ENCODE results near the gene LDAH.

Gene LDAH

DNA sequence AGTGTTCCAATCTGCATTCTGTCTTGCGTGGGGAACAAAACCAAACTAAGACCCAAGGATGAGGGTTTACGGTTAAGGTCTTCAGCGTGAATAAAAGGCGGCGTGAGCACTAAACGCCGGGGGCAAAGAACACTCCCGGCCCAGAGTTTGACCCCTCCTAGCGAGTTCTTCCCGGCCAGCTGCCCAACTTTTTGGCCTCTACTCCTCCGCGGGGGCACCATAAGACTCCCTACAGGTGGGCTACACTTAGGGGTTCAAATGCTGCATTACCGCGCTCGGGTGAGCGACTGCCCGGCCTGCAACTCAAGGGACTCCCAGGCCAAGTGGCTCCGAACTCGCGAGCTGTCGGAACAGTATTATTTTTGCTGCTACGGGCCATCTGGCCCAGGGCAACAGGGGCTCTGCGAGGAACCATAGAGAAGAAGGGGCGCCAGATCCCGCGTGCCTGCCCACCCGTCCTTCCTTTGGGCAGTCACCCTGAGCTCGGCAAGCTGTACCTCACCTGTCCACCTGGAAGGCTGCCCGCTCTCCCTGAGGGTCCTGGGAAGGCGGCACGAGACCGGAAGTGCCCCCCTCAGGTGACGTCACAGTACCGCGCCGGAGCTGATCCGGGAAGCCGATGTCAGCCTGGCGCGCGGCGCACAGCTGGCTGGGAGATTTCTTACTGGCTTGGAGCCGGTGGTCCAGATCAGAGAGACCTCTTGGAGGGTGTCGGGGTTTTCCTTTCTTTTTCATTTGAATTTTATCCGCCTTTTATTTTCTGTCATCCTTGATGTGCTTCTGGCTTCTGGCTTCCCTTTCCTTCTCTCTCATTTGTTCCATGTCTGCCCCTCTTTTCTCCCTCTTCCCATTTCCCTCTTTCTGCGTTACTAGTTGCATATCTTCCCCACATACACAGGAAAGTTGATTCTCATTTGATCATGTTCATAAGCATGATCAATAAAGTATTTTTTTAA, at the start of gene LDAH:
Gene LDAH (minus strand): TSS at position 567 of the 956 bp plus-strand sequence. CDS start 21,638 bp downstream, outside the sequence.
- TF ChIP-seq, protein P1, sequence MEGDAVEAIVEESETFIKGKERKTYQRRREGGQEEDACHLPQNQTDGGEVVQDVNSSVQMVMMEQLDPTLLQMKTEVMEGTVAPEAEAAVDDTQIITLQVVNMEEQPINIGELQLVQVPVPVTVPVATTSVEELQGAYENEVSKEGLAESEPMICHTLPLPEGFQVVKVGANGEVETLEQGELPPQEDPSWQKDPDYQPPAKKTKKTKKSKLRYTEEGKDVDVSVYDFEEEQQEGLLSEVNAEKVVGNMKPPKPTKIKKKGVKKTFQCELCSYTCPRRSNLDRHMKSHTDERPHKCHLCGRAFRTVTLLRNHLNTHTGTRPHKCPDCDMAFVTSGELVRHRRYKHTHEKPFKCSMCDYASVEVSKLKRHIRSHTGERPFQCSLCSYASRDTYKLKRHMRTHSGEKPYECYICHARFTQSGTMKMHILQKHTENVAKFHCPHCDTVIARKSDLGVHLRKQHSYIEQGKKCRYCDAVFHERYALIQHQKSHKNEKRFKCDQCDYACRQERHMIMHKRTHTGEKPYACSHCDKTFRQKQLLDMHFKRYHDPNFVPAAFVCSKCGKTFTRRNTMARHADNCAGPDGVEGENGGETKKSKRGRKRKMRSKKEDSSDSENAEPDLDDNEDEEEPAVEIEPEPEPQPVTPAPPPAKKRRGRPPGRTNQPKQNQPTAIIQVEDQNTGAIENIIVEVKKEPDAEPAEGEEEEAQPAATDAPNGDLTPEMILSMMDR (IDR thresholded peaks at IDR 0.05; ENCODE audit: borderline replicate concordance, insufficient read depth, low read depth, low read length): no peak
- H3K4me3 ChIP-seq (ENCODE audit: low read depth, low read length): peak within 1 kb of the TSS; percentile 79

DNA sequence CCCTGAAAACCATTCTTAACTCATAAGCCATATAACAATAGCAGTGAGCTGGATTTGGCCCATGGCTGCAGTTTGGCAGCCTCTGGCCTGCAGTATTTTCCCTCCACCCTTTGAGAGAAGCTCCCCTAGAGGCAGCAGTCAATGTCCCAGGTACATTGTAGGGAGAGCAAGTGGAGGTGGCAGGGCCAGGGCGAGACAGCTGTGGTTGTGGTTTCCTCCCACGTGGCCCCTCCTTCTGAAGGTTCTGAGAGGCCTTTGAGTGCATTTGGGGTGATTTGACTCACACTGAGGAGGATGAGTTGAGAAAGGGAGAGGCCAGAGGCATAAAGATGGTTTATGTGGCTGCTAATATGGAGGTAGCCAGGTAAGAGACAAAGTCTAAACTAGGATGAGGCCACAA, 45.5 kb upstream of the LDAH start:
- TF ChIP-seq, protein P1 (IDR thresholded peaks at IDR 0.05; ENCODE audit: borderline replicate concordance, insufficient read depth, low read depth, low read length): peak; percentile 44; the same call in 1 of the 2 replicates
- no peak overlapping the region for H3K4me3 ChIP-seq (ENCODE audit: low read depth, low read length)

GRCh38 chr2:20862850-20863249, 39.9 kb upstream of the LDAH start:
- H3K4me3 ChIP-seq (ENCODE audit: low read depth, low read length): no peak overlapping the region
- TF ChIP-seq, protein P1 (IDR thresholded peaks at IDR 0.05; ENCODE audit: borderline replicate concordance, insufficient read depth, low read depth, low read length): no peak

- TF ChIP-seq, protein P1 (IDR thresholded peaks at IDR 0.05; ENCODE audit: borderline replicate concordance, insufficient read depth, low read depth, low read length): no peak
- H3K4me3 ChIP-seq (ENCODE audit: low read depth, low read length): no peak overlapping the region
Measured at GRCh38 chr2:20855456-20855855, 32.6 kb upstream of the LDAH start.

DNA sequence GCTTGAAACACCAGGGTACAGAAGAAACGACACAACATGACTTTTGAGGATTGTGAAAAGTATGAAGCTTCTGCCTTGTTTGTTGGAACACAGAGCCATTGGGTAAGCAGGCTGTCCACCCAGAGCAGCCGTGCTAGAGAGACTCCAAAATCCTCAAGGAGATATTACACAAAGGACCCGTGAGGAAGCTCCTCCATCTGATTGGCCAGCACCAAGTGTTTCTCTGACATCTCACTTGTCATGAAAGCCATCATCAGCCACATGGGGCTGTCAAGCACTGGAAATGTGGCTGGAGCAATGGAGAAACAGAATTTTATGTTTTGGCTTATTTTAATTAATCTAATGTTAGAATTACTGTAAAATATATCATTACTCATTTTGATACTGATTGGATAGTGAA, 29.8 kb upstream of the LDAH start:
- no peak overlapping the region for H3K4me3 ChIP-seq (ENCODE audit: low read depth, low read length)

DNA sequence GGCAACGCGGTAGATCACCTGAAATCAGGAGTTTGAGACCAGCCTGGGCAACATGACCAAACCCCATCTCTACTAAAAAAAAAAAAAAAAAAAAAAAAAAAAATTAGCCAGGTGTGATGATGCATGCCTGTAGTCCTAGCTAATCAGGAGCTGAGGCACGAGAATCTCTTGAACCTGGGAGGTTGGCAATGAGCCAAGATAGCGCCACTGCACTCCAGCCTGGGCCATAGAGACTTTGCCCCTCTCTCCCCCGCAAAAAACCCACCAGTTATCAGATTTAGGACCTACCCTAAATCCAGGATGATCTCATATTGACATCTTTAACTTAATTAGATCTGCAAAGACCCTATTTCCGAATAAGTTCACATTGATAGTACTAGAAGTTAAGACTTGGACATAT, 29.2 kb upstream of the LDAH start:
- no peak overlapping the region for H3K4me3 ChIP-seq (ENCODE audit: low read depth, low read length)
- TF ChIP-seq, protein P1 (IDR thresholded peaks at IDR 0.05; ENCODE audit: borderline replicate concordance, insufficient read depth, low read depth, low read length): no peak

More for the DNA sequence above, 29.8 kb upstream of the LDAH start:
- TF ChIP-seq, protein P1 (IDR thresholded peaks at IDR 0.05; ENCODE audit: borderline replicate concordance, insufficient read depth, low read depth, low read length): no peak

GRCh38 chr2:20844246-20844645, 21.3 kb upstream of the LDAH start:
- TF ChIP-seq, protein P1 (IDR thresholded peaks at IDR 0.05; ENCODE audit: borderline replicate concordance, insufficient read depth, low read depth, low read length): no peak
- H3K4me3 ChIP-seq (ENCODE audit: low read depth, low read length): no peak overlapping the region

Measured in GM12875 (cell line).